ACC112 (cell line): Measurements from ENCODE around the gene NPNT.

Experiments
- H2AFZ ChIP-seq: fragments of 200-600 bp; sonication (generic); one replicate; pipeline ENCODE4 v1.6.0; 2017; ENCODE audit warnings: antibody characterized with exemption, low read length; ENCODE audit not compliant: unreplicated experiment
- H3K27ac ChIP-seq: fragments of 200-600 bp; sonication (generic); 2 replicates; pipeline ENCODE4 v1.5.1; 2014; ENCODE audit warnings: low read depth, mild to moderate bottlenecking, antibody characterized with exemption, low read length, moderate library complexity
- H3K27me3 ChIP-seq: fragments of 200-600 bp; sonication (generic); 2 replicates; pipeline ENCODE4 v1.6.1; 2014; ENCODE audit warnings: mild to moderate bottlenecking, antibody characterized with exemption, low read length, moderate library complexity, mixed read lengths; ENCODE audit not compliant: insufficient read depth
- H3K36me3 ChIP-seq: fragments of 200-600 bp; sonication (generic); 2 replicates; pipeline ENCODE4 v1.6.1; 2016; ENCODE audit warnings: mild to moderate bottlenecking, antibody characterized with exemption, low read length, moderate library complexity, mixed read lengths; ENCODE audit not compliant: insufficient read depth
- H3K4me1 ChIP-seq: fragments of 200-600 bp; sonication (generic); one replicate; pipeline ENCODE4 v1.6.1; 2016; ENCODE audit warnings: low read length, mixed read lengths; ENCODE audit not compliant: insufficient read depth, unreplicated experiment, control insufficient read depth
- H3K4me3 ChIP-seq: fragments of 200-600 bp; sonication (generic); 2 replicates; pipeline ENCODE4 v1.5.1; 2014; ENCODE audit warnings: mild to moderate bottlenecking, low read depth, low read length
- H3K79me2 ChIP-seq: fragments of 200-600 bp; sonication (generic); one replicate; pipeline ENCODE4 v1.6.0; 2016; ENCODE audit warnings: low read length; ENCODE audit not compliant: control insufficient read depth, unreplicated experiment, insufficient read depth

The NPNT gene

DNA sequence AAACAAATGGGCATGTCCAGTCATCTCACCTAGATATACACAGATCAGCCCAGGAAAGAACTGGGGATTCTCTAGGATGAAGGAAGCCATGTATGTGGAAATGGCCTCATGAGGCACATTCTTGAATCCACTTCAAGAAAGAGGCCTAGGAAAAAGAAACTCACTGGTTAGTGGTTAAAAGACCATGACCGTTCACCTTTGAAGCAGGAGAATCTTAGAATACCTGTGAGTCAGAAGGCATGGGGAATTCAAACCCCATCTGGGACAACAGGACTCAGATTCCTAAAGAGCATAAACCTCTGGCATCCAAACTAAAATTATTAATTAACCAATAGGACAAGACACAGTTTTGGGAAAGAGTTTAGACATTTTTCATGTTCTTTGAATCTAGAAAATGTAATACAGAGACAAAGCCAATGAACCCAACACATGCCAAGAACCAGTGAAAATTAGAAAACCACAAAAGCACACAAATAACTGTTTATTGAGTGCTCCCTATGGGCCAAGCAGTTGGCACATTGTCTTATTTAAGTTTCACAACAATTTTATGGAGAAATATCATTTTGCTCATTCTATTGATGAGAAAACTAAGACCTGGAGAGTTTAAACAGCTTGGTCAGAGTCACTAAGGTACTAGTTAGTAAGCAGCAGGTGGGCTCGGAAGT, 97.5 kb downstream of the NPNT start:
- Histone ChIP-seq H2AFZ (no peak overlapping the region), H3K4me3 (no peak overlapping the region), H3K36me3 (no peaks in the 10 kb centered on the region), H3K27me3 (peaks cover 21% of the 10 kb centered on the region), H3K79me2 (no peaks in the 10 kb centered on the region), H3K4me1 (no peaks in the 10 kb centered on the region), H3K27ac (no peak overlapping the region)

DNA sequence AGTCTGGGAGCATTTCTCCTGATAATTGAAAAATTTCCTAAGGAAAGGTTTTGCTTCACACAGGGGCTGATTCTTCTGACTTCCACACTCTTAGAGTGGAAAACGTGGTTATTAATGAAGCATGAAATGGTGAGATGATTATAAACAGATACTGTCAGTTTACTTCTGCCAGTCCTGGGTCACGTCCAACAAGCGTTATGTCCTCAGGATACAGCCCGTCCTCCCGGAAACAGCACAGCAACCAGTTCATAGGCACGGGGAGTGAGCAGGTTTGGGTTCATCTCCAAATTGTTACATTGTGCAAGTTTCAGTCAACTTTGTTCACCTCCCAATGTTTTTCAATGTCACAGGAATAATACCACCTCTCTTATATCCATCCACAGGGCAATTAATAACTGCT, 98.8 kb downstream of the NPNT start:
- H3K27ac ChIP-seq: no peak overlapping the region
- H2AFZ ChIP-seq: no peak overlapping the region
- H3K27me3 ChIP-seq: peaks cover 29% of the 10 kb centered on the region
- no peak overlapping the region for H3K4me3 ChIP-seq
- H3K4me1 ChIP-seq: no peaks in the 10 kb centered on the region
- no peaks in the 10 kb centered on the region for H3K79me2 ChIP-seq
- H3K36me3 ChIP-seq: no peaks in the 10 kb centered on the region

DNA sequence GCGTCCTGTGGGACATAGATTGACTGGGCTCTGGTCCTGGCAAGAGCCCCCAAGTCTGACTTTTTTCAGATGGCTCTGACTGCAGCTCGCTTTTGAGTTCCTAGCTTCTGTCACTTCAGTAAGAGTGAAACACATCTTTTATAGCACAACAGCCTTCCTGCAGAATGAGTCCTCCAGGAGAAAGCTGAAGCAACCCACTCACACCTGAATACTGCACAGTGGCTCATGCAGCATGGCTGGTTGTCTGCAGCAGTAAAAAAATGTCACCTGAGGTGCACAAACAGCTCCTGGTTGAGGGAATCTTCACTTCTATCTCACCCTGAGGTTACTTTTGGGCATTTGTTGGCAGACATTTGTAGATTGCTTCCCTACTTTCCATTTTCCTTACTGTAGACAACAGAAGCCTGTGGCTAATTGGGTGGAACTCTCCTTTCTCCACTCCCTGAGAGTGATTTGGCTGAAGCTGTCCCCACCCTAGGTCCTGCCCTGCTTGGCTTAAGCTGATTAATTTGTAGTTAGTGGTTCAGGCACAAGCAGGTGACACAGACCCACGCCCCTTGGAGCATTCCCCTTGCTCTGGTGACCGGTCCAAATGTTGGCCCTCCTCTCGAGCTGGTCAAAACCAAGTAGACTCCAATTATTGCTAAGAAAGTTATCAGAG, 99.7 kb downstream of the NPNT start:
- Histone ChIP-seq H3K27ac (no peak overlapping the region), H3K27me3 (peaks cover 29% of the 10 kb centered on the region), H3K36me3 (no peaks in the 10 kb centered on the region), H3K4me3 (no peak overlapping the region), H3K4me1 (no peaks in the 10 kb centered on the region), H3K79me2 (no peaks in the 10 kb centered on the region), H2AFZ (no peak overlapping the region)

DNA sequence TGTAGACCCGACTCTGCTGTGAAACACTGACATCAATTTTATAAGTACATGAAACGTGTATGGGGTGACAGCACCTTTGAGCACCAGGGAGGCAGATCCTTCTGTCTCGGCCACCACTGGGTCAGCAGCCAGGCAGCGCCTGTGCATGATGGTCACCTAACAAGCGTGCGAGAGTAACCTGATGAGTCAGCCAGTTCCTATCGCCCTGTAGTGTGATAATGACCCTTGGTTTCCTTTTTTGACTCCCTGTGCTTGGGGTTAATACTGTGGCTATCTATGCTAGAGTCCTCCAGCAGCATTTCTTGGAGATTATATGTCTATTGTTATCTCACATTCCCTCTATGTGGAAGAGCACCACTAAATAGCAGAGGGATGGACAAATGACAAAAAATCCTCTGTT, 101.6 kb downstream of the NPNT start:
- no peak overlapping the region for H3K27ac ChIP-seq
- H2AFZ ChIP-seq: no peak overlapping the region
- no peak overlapping the region for H3K4me3 ChIP-seq
- peaks cover 46% of the 10 kb centered on the region for H3K27me3 ChIP-seq
- no peaks in the 10 kb centered on the region for H3K79me2 ChIP-seq
- H3K36me3 ChIP-seq: no peaks in the 10 kb centered on the region
- H3K4me1 ChIP-seq: no peaks in the 10 kb centered on the region

DNA sequence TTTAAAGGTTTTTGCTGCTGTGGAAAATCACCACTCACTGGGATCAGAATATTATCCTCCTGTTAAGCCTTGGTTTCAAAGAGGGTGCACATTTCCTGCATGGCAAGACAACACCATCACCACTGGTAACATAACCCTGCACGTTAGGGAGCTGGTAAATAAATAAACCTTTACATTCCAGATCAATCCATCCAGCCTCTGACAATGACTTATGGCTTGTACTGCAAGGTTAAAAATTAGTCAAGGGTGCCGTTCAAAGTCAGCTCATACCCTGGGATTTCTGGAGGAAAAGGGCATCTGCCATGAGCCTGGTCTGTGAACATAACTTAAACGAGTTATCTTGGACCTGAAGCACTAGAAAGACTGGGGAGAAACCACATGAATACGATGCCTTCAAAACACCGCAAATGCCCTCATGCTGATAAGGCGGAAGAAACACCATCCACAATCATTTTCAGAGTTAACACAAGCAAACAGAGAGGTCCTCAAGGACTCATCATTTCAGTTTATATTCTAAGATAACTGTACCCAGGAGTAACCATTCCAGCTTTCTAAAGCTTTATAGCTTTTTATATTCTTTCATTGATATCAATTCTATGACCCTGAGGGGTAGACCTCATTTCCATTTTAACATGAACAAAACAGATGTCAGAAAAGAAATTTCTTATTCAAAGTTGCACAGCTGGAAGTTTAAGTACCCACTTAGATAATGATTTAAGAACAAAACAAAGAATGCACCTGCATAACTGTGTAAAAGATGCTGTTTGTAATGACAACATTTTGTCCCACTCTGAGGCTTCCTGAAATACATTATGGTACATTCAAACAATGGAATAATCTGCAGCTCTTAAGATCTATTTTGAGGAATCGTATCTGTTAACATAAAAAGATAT, 103.1 kb downstream of the NPNT start:
- H3K79me2 ChIP-seq: no peaks in the 10 kb centered on the region
- peaks cover 49% of the 10 kb centered on the region for H3K27me3 ChIP-seq
- H3K4me1 ChIP-seq: no peaks in the 10 kb centered on the region
- no peaks in the 10 kb centered on the region for H3K36me3 ChIP-seq
- H3K27ac ChIP-seq: no peak overlapping the region
- H3K4me3 ChIP-seq: no peak overlapping the region
- no peak overlapping the region for H2AFZ ChIP-seq

DNA sequence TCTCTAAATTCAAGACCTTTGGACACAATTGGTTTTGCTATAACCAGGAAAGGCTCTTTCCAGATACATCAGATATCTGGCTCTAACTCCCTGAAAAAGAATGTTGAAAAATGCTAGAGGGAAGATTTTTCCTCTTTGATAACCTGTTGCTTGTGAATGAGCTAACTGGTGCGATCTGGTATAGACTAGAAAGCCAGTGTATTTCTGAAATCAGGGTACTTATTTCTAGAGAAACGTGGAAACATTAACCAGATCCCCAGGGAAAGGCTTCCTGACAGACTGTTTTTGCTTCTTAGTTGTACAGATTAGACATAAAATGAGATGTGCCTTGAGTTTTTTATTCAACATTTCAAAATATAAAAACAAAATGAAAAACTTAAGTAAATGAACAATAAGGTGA, 107.7 kb downstream of the NPNT start:
- Histone ChIP-seq H3K79me2 (no peaks in the 10 kb centered on the region), H3K27me3 (peaks cover 28% of the 10 kb centered on the region; the same call in 1 of the 2 replicates), H2AFZ (no peak overlapping the region), H3K4me1 (no peaks in the 10 kb centered on the region), H3K4me3 (no peak overlapping the region), H3K36me3 (no peaks in the 10 kb centered on the region), H3K27ac (no peak overlapping the region)

DNA sequence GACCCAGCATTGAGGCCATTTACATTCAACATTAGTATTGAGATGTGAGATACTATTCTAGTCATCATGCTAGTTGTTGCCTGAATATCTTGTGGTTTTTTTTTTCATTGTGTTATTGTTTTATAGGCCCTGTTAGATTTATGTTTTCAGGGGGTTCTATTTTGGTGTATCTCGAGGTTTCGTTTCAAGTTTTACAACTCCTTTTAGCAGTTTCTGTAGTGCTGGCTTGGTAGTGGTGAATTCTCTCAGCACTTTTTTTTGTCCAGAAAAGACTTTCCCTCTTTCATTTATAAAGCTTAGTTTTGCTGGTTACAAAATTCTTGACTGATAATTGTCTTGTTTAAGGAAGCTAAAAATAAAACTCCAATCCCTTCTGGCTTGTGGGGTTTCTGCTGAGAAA, 115.5 kb downstream of the NPNT start:
- no peaks in the 10 kb centered on the region for H3K4me1 ChIP-seq
- H3K27me3 ChIP-seq: peaks cover 2% of the 10 kb centered on the region; the same call in 1 of the 2 replicates
- H2AFZ ChIP-seq: no peak overlapping the region
- no peaks in the 10 kb centered on the region for H3K36me3 ChIP-seq
- H3K27ac ChIP-seq: no peak overlapping the region
- no peak overlapping the region for H3K4me3 ChIP-seq
- no peaks in the 10 kb centered on the region for H3K79me2 ChIP-seq

DNA sequence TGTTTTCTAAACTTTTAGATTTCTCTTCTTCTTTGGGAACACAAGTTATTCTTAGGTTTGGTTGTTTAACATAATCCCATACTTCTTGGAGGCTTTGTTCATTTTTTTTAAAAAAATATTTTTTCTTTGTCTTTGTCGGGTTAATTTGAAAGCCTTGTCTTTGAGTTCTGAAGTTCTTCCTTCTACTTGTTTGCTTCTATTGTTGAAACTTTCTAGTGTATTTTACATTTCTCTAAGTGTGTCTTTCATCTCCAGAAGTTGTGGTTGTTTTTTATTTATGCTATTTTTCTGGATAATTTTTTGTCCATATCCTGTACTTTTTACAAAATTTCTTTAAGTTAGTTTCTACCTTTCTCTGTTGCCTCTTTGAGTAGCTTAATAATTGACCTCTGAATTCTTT, 116.1 kb downstream of the NPNT start:
- Histone ChIP-seq H3K27ac (no peak overlapping the region), H3K4me3 (no peak overlapping the region), H3K36me3 (no peaks in the 10 kb centered on the region), H3K4me1 (no peaks in the 10 kb centered on the region), H2AFZ (no peak overlapping the region), H3K79me2 (no peaks in the 10 kb centered on the region), H3K27me3 (peaks cover 2% of the 10 kb centered on the region; the same call in 1 of the 2 replicates)

DNA sequence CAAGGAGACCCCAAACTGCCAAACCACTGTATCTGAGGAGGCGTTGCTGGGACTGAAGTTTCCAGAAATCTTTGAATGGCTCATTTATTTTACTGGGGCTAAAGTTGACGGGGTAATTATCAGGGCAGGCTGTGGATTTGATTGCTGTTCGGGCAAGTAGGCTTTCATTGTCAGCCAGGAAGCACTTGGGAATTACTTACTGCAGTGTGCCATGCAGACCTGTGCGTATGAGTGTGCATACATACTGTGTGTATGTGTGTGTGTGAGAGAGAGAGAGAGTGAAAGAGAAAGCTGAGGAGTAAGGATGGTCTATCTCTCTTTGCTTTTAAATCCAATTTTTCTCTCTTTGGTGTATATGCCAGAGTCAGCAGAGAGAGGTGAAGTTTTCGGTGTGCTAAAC, 122.7 kb downstream of the NPNT start:
- Histone ChIP-seq H3K27me3 (peaks cover 6% of the 10 kb centered on the region), H3K79me2 (no peaks in the 10 kb centered on the region), H3K36me3 (no peaks in the 10 kb centered on the region), H3K4me1 (no peaks in the 10 kb centered on the region), H3K27ac (no peak overlapping the region), H2AFZ (no peak overlapping the region), H3K4me3 (no peak overlapping the region)

DNA sequence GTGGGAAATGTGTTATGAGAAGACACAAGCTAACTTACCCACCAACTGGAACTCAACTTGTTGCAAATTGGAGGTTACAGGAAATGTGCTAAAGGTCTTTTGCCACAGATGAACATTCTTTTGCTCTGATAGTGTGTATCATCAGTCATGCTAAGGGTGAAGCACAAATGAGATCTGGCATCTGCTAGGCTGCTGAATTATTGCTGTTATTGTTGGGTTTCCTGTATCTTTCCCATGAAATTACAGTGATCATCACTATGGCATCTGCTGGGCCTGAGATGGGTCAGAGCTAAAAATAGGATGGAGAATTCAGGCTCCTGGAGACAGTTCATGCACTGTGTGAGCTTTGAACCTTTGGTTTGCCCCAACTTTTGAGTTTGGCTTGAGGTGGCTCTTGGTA, 124.5 kb downstream of the NPNT start:
- no peaks in the 10 kb centered on the region for H3K36me3 ChIP-seq
- no peak overlapping the region for H2AFZ ChIP-seq
- no peaks in the 10 kb centered on the region for H3K4me1 ChIP-seq
- H3K27me3 ChIP-seq: peaks cover 17% of the 10 kb centered on the region
- H3K27ac ChIP-seq: no peak overlapping the region; the same call in 1 of the 2 replicates
- no peak overlapping the region for H3K4me3 ChIP-seq
- no peaks in the 10 kb centered on the region for H3K79me2 ChIP-seq
